Measurements from ENCODE around the gene FBXL15.

The FBXL15 gene

GRCh38 chr10:102395400-102396316 is 25.0 kb upstream of the FBXL15 start, which contains the start of gene NFKB2:
NFKB2 (plus strand) TSS chr10:102395705; CDS start chr10:102395960, 255 bp downstream.
- H3K27me3 Mint-ChIP-seq = no peaks in the 10 kb centered on the region
- peak; percentile 35 for ATAC-seq
- H3K4me1 Mint-ChIP-seq = peaks cover 69% of the 10 kb centered on the region
- peak within 1 kb of the TSS; percentile 86 to 96 for H3K4me3 Mint-ChIP-seq
- peak; percentile 90 to 93 for DNase-seq
- H3K27ac Mint-ChIP-seq = peak within 1 kb of the TSS; percentile 98 to 99
- H3K9me3 Mint-ChIP-seq = no peaks in the 10 kb centered on the region

DNA sequence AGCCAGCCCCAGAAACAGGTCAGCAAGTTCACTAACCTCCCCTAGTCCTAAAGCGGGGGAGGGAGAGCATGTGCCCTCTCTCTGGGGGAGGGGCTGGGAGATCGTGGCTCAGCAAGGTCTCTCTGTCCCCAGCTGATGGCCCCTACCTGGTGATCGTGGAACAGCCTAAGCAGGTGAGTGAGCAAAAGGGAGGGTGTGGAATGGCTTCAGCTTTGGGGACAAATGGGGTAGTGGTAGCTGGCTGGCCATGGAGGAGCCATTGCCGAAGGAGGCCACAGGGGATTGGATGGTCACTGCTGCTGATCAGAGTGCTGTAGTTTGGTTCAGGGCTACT is 24.4 kb upstream of the FBXL15 start:
- Mint-ChIP-seq H3K4me3 (peak overlapping the region; percentile 86 to 96), H3K4me1 (peaks cover 70% of the 10 kb centered on the region)
- no peak for ATAC-seq

DNA sequence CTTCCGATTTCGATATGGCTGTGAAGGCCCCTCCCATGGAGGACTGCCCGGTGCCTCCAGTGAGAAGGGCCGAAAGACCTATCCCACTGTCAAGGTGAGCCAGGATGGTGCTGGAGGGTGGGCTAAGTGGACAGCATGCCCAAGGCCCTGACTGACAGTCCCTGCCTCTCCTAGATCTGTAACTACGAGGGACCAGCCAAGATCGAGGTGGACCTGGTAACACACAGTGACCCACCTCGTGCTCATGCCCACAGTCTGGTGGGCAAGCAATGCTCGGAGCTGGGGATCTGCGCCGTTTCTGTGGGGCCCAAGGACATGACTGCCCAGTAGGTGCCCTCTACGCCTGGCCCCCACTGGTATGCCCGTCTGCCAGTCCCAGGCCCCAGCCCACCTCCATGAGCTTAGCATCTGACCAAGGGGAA is 23.9 kb upstream of the FBXL15 start:
- Mint-ChIP-seq H3K27ac (peak overlapping the region; percentile 98 to 99), H3K27me3 (no peaks in the 10 kb centered on the region), H3K4me1 (peaks cover 74% of the 10 kb centered on the region), H3K4me3 (peak overlapping the region; percentile 86 to 96), H3K9me3 (no peaks in the 10 kb centered on the region)
- ATAC-seq (no peak), DNase-seq (no peak)

More for the DNA sequence above, 24.4 kb upstream of the FBXL15 start:
- DNase-seq = peak in 1 of 2 donors; percentile 31
- Mint-ChIP-seq H3K9me3 (no peaks in the 10 kb centered on the region), H3K27me3 (no peaks in the 10 kb centered on the region), H3K27ac (peak overlapping the region; percentile 98 to 99)

DNA sequence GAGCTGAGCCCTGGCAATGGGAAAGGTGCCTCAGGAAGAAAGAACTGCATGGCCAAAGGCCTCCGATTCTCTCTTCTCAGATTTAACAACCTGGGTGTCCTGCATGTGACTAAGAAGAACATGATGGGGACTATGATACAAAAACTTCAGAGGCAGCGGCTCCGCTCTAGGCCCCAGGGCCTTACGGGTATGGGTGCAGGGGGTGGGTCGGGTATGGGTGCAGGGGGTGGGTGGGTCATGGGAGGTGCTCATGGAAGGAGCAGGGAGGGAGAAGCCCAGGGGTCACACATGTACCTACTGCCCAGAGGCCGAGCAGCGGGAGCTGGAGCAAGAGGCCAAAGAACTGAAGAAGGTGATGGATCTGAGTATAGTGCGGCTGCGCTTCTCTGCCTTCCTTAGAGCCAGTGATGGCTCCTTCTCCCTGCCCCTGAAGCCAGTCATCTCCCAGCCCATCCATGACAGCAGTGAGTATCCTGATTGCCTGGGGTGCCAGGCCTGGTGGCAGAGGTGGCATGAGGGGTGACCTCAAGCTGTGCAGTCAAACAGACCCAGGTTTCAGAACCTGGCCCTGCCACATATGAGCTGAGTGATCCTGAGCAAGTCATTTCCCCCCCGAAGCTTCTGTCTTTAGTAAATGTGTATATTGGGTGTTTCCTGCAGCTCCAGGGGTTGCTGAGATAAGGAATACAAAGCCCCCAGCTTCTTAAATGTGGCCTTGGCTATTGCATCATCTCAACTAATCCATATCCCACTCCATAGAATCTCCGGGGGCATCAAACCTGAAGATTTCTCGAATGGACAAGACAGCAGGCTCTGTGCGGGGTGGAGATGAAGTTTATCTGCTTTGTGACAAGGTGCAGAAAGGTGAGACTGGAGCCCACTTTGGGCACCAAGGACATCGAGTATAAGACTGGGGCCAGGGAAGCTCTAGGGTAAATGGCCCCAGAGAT is 23.1 kb upstream of the FBXL15 start:
- Mint-ChIP-seq H3K4me1 (peaks cover 76% of the 10 kb centered on the region), H3K4me3 (peak overlapping the region; percentile 86 to 96), H3K9me3 (no peaks in the 10 kb centered on the region), H3K27ac (peak overlapping the region; percentile 71 to 98), H3K27me3 (no peaks in the 10 kb centered on the region)
- DNase-seq (peak in 1 of 2 donors; percentile 20), ATAC-seq (no peak)

DNA sequence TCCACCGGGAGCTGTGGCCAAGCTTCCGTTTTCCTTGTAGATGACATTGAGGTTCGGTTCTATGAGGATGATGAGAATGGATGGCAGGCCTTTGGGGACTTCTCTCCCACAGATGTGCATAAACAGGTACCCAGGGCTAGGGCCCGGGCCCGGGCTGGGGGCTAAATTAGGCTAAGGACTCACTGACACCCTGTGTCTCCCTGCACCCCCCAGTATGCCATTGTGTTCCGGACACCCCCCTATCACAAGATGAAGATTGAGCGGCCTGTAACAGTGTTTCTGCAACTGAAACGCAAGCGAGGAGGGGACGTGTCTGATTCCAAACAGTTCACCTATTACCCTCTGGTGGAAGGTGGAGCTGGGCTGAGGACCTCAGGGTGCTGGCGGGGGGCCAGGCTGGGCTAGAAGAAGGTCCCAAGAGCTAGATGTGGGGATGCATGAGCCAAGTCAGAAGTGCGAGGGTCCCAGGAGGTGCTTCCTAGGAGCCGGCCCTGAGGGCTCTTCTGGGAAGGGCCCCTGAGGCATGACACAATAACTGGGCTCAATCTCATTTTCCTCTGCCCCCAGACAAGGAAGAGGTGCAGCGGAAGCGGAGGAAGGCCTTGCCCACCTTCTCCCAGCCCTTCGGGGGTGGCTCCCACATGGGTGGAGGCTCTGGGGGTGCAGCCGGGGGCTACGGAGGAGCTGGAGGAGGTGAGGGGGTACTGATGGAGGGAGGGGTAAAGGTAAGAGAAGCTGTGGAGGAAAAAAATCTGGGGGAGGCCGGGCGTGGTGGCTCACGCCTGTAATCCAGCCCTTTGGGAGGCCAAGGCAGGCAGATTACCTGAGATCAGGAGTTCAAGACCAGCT is 22.2 kb upstream of the FBXL15 start:
- ATAC-seq (no peak), DNase-seq (peak in 1 of 2 donors; percentile 21)
- peak overlapping the region; percentile 86 to 96 for H3K4me3 Mint-ChIP-seq
- no peaks in the 10 kb centered on the region for H3K9me3 Mint-ChIP-seq
- peaks cover 70% of the 10 kb centered on the region for H3K4me1 Mint-ChIP-seq
- H3K27ac Mint-ChIP-seq = peak overlapping the region; percentile 33 to 76
- H3K27me3 Mint-ChIP-seq = no peaks in the 10 kb centered on the region

DNA sequence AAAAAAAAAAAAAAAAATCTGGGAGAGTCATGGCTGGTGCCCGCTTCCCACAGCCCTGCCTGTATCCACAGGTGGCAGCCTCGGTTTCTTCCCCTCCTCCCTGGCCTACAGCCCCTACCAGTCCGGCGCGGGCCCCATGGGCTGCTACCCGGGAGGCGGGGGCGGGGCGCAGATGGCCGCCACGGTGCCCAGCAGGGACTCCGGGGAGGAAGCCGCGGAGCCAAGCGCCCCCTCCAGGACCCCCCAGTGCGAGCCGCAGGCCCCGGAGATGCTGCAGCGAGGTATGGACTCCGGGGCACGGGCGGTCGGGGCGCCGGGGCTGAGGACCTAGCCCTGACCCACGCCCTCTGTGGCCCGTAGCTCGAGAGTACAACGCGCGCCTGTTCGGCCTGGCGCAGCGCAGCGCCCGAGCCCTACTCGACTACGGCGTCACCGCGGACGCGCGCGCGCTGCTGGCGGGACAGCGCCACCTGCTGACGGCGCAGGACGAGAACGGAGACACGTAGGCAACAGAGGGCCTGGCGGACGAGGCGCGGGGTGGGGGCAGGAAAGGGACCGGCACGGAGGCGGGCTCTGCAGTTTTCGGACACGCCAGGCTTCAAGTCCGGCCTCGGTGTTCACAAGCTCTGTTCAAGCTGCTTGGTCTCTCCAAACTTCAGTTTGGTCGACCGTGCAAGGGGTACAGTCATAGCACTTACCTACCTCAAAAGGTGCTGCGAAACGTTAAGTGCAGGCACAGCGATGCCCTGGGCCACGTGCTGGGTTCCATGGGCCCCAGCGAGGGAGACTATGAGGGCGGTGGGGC is 21.2 kb upstream of the FBXL15 start:
- H3K4me1 Mint-ChIP-seq = peaks cover 72% of the 10 kb centered on the region
- peak overlapping the region; percentile 33 to 87 for H3K27ac Mint-ChIP-seq
- peak; percentile 58 for ATAC-seq
- peak; percentile 89 to 91 for DNase-seq
- H3K27me3 Mint-ChIP-seq = no peaks in the 10 kb centered on the region
- peak overlapping the region; percentile 86 to 96 for H3K4me3 Mint-ChIP-seq
- no peaks in the 10 kb centered on the region for H3K9me3 Mint-ChIP-seq

DNA sequence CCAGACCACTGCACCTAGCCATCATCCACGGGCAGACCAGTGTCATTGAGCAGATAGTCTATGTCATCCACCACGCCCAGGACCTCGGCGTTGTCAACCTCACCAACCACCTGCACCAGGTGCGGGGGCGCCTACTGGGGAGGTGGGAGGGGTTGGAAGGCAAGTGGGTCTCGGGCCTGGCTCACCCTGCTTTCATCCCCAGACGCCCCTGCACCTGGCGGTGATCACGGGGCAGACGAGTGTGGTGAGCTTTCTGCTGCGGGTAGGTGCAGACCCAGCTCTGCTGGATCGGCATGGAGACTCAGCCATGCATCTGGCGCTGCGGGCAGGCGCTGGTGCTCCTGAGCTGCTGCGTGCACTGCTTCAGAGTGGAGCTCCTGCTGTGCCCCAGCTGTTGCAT is 20.6 kb upstream of the FBXL15 start:
- peak overlapping the region in 1 of 2 donors; percentile 80 for H3K27ac Mint-ChIP-seq
- peak overlapping the region; percentile 82 to 96 for H3K4me3 Mint-ChIP-seq
- H3K9me3 Mint-ChIP-seq = no peaks in the 10 kb centered on the region
- ATAC-seq = no peak
- no peak for DNase-seq
- H3K4me1 Mint-ChIP-seq = peaks cover 79% of the 10 kb centered on the region
- no peaks in the 10 kb centered on the region for H3K27me3 Mint-ChIP-seq

DNA sequence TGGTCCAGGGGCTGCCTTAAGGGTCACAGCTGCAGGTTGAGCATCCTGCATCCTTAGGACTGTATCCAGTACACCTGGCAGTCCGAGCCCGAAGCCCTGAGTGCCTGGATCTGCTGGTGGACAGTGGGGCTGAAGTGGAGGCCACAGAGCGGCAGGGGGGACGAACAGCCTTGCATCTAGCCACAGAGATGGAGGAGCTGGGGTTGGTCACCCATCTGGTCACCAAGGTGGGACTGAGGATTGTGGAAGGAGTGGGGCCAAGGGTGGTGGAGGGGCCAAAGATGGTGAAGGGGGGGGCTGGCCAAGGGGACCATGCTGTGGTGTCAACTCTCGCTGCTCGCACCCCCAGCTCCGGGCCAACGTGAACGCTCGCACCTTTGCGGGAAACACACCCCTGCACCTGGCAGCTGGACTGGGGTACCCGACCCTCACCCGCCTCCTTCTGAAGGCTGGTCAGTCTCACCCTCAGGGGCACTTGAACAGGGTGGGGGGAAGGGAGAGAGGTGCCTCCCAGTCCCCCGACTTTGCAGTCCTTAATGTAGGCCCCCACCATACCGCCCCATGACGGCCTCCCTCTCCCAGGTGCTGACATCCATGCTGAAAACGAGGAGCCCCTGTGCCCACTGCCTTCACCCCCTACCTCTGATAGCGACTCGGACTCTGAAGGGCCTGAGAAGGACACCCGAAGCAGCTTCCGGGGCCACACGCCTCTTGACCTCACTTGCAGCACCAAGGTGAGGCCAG is 19.9 kb upstream of the FBXL15 start:
- ATAC-seq (no peak), DNase-seq (no peak)
- H3K9me3 Mint-ChIP-seq = no peaks in the 10 kb centered on the region
- H3K4me3 Mint-ChIP-seq = peak overlapping the region; percentile 39 to 82
- H3K27me3 Mint-ChIP-seq = no peaks in the 10 kb centered on the region
- H3K4me1 Mint-ChIP-seq = peaks cover 86% of the 10 kb centered on the region
- H3K27ac Mint-ChIP-seq = peak overlapping the region in 1 of 2 donors; percentile 80

DNA sequence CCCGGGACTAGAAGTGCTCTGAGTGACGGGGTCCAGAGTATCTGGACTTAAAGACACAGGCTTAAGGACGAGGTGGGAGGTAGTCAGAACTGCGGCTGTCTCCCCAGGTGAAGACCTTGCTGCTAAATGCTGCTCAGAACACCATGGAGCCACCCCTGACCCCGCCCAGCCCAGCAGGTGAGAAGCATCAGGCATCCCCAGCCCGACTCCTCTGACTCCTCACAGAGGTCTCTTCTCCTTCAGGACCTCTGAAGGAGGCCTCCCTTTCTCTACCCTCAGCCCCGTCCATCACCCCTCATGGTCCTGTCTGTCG is 19.3 kb upstream of the FBXL15 start:
- H3K4me3 Mint-ChIP-seq = peak overlapping the region; percentile 3 to 39
- peaks cover 88% of the 10 kb centered on the region for H3K4me1 Mint-ChIP-seq
- H3K9me3 Mint-ChIP-seq = no peaks in the 10 kb centered on the region
- no peak for DNase-seq
- no peak overlapping the region for H3K27ac Mint-ChIP-seq
- ATAC-seq = no peak
- no peaks in the 10 kb centered on the region for H3K27me3 Mint-ChIP-seq

DNA sequence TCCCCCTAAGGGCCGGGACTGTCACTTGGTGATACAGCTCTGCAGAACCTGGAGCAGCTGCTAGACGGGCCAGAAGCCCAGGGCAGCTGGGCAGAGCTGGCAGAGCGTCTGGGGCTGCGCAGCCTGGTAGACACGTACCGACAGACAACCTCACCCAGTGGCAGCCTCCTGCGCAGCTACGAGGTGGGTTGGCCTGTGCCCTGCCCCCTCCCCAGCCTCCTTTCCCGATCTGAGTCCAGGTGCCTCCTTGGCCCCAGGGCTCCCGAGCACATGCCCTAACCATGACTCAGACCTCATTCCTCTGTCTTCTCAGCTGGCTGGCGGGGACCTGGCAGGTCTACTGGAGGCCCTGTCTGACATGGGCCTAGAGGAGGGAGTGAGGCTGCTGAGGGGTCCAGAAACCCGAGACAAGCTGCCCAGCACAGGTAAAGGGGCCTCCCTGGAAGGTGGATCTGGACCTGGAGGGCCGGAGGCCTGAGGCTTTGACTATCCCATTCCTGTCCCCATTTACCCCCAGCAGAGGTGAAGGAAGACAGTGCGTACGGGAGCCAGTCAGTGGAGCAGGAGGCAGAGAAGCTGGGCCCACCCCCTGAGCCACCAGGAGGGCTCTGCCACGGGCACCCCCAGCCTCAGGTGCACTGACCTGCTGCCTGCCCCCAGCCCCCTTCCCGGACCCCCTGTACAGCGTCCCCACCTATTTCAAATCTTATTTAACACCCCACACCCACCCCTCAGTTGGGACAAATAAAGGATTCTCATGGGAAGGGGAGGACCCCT is 18.7 kb upstream of the FBXL15 start:
- Mint-ChIP-seq H3K27me3 (no peaks in the 10 kb centered on the region), H3K4me3 (peak overlapping the region; percentile 10 to 59), H3K27ac (no peak overlapping the region), H3K9me3 (no peaks in the 10 kb centered on the region), H3K4me1 (peaks cover 87% of the 10 kb centered on the region)
- DNase-seq = no peak
- no peak for ATAC-seq

DNA sequence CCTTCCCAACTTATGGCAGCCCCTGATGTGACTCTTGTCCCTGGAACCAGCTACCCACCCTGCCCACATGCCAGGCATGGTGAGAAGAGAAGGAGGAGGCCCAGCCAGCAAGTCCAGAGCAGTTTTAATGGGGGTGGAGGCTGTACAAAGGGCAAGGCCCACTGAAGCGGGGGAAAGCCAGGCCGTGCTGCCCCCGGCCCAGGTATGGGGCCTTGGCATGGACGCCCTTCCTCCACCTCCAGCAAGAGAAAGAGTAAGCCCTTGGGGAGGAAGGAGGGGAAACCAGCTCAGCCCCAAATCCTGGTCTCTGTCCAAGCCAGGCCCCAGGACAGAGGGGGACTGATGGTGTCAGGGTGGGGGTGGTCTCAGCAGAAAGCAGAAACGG is 18.1 kb upstream of the FBXL15 start:
- Mint-ChIP-seq H3K27ac (peak overlapping the region in 1 of 2 donors; percentile 65), H3K4me3 (peak overlapping the region in 1 of 2 donors; percentile 14), H3K4me1 (peaks cover 87% of the 10 kb centered on the region), H3K9me3 (no peaks in the 10 kb centered on the region), H3K27me3 (no peaks in the 10 kb centered on the region)
- ATAC-seq = no peak
- no peak for DNase-seq

- no peak overlapping the region for H3K4me3 Mint-ChIP-seq
- no peak for ATAC-seq
- H3K27ac Mint-ChIP-seq = peak overlapping the region in 1 of 2 donors; percentile 61
Measured at GRCh38 chr10:102403115-102403514, 17.5 kb upstream of the FBXL15 start.

More at GRCh38 chr10:102403115-102403514, 17.5 kb upstream of the FBXL15 start:
- no peaks in the 10 kb centered on the region for H3K27me3 Mint-ChIP-seq
- peaks cover 87% of the 10 kb centered on the region for H3K4me1 Mint-ChIP-seq
- no peaks in the 10 kb centered on the region for H3K9me3 Mint-ChIP-seq
- DNase-seq = no peak

Measured in stimulated activated naive CD8-positive, alpha-beta T cell treated with anti-CD3 and anti-CD28 coated beads, Interleukin-15, amount 100 ng/mL, for 72 hours (primary cell).